GM11168 (cell line): ENCODE data around the gene BNIP5.

Source experiments
- in situ Hi-C: fragments of 300-500 bp; cut with MboI; formaldehyde crosslinking; loops from one replicate; pipeline ENCODE4 v1.12.0; 2022; ENCODE audit warnings: low sequenced_read_pairs; ENCODE audit not compliant: unreplicated experiment

The BNIP5 gene

DNA sequence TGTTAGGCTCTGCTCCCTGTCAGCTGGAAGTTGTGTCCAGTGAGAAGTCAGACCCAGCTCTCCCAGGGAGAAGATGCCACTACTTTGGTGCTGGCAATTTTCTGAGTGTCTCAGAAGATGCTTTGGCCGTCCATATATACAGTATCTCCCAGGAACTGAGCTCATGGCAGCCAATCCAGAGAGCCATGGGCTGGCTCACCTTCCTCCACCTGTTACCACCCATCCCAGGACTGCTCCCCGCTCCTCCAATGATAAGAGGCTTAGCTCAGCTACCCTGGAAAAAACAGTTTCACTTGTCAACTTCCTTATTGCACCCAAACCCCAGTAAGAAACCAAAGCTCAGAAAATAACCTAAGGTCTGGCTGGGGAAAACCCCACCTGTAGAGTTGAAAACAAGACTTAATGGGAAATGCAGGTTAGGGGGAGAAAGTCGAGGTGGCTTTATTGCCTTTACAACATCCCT lies at the start of gene BNIP5:
Gene BNIP5, minus strand, starts transcription at position 110 of the 463 bp plus-strand sequence. CDS start 6,198 bp downstream, outside the sequence.
- in situ Hi-C loops = no loop called here

DNA sequence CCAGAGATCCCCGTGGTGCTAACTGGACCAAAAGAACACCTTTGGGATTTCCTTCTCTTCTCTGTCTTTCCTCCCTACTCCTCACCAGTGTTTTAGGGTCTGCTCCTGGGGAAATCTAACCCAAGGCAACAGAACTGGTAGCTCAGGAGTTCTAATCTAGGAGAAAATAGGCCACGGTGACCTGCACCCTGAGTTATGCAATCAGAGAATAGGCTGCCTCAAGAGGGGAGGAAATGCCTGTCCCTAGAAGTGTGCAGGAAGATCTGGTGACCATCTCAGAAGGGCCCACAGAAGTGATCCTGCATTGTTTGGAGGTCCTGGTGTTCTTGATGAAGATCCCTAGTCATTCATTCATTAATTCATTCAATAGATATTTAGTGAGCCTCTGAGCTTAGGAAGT lies 47.4 kb upstream of the BNIP5 start:
- in situ Hi-C loops = loop anchor here (5.0 kb wide), 1 partner anchor 33 kb away; no protein-coding TSS in a partner anchor

- in situ Hi-C loops = loop anchor here (5.0 kb wide), 1 partner anchor 34 kb away; no protein-coding TSS in a partner anchor
Observed at GRCh38 chr6:36383606-36384005, 46.9 kb upstream of the BNIP5 start.

- in situ Hi-C loops = loop anchor here (5.0 kb wide), 1 partner anchor 34 kb away; no protein-coding TSS in a partner anchor
Observed at GRCh38 chr6:36382976-36383375, 46.3 kb upstream of the BNIP5 start.

DNA sequence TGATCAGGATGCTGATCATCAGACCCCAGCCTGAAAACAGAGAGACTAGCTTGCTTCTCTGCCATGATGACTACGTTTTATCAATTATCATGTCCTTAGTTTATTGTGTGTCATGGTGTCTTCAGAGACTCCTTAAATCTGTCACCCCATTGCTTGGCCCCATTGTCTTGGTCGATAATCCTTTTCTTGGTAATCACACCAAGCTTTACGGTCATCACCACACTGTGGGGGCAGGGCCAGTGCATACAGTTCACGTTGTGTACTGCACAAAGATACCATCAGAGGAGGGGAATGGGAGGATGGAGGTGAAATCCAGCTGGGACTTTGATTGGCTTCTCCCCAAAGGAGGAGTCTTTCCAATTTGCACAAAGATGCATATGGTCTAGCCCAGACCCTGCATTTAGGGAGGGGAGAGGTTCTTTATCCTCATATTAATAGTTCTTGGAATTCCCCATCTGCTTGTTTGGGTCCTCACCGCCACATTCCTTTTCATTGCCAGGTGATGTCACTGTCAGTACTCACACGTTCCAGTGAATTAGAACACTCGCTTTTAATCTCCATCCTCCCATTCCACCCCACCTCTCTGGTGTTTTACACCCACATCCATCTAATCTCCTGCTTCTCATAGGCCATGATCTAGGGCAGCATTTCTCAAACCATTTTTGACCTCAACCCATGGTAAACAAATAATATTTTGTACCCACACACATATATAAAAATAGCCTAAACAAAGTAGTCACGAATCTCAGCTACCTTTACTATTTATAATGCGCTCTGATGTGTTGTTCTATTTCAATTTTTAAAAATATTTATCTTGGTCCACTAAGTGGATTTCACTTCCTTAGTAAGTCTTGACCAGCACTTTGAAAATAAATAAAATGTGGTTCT lies 45.1 kb upstream of the BNIP5 start:
- in situ Hi-C loops = loop anchor here (5.0 kb wide), 1 partner anchor 36 kb away; no protein-coding TSS in a partner anchor

DNA sequence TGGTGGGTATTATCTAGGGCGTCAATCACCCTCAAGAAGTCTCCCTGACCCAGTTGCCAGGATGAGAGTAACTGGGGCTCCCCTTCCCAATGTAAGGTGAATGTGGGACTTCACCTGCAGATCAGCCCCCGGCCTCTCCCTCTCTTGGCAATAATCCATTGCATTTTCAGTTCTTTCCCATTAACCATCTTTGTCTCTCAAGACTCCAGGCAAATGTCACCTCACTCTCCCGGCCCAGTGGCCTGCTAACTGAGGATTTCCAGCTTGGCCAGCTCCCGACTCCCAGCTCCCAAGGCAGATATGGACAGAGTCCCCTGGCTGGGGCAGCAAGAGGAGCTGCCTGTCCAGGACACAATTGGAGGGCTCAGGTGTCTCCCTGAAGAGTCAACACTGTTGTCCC lies 43.5 kb upstream of the BNIP5 start:
- in situ Hi-C loops = loop anchor here (5.0 kb wide), 1 partner anchor 37 kb away; no protein-coding TSS in a partner anchor

GRCh38 chr6:36378936-36379335 lies 42.2 kb upstream of the BNIP5 start:
- in situ Hi-C loops = no loop called here

DNA sequence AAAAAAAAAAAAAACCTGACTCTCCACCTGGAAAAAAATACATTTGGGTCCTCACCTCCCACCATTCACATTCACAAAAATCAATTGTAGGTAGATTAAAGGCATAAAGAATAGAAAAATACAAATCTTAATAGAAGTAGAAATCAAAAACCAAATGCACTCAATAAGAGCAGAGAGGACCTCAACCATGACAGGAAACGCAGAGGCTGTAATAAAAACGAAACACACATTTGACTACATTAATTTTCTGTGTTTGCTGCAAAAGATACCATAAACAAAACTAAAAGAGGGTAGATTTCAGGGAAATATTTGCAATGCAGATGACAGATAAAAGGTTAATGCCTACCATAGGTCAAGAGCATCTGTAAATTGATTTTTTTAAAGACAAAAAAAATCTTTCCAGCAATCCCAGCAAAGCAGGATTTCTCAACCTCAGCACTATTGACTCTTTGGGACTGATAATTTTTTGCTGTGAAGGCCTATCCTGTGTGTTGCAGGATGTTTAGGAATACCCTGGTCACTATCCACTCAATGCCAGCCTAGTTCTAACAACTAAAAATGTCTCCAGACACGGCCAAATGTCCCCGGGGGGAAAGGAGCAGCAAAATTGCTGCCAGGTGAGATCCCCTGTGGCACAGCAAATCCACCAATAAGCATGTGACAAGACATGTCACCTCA lies 41.7 kb upstream of the BNIP5 start:
- in situ Hi-C loops = no loop called here

- in situ Hi-C loops = no loop called here
Observed at GRCh38 chr6:36377594-36377993, 40.9 kb upstream of the BNIP5 start.

GRCh38 chr6:36376742-36377141 lies 40.1 kb upstream of the BNIP5 start:
- in situ Hi-C loops = no loop called here

DNA sequence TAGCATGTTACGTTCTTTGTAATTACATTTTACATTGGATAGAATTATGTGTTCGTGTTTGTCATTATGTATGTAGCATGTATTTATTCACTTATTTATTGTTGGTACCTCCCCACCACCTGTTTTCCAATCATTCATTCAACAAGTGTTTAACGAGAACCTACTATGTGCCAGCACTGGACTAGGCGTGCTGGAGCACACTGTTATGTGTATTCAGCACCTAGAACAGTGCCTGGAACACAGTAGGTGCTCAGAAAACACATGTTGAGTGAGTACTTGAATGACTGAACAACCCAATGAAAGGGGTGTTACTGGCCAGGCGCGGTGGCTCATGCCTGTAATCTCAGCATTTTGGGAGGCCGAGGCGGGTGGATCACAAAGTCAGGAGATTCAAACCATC lies 39.5 kb upstream of the BNIP5 start:
- in situ Hi-C loops = no loop called here

DNA sequence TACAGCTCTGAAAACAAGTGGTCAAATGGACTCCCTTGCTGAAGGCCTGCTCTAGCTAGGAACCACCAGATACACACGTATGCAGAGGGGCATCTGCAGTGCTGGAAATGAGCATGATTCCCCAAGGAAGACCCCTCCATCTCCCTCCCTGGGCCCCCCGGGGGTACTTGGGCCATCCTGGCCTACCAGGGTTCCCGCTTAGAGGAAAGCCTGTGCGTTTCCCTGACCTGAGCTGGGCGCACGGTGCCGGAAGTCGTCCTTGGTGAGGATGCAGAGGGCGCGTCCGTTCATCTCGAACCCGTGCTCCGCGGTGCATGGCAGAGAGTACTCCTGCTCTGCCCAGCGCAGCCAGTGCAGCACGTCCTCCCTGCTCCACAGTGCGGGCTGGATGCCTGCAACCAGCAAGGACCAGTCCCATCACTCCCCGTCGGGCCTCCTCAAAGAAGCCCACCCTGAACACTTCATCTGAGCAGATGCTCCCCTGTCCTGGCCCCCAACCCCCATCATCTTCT lies 39.0 kb upstream of the BNIP5 start:
- in situ Hi-C loops = no loop called here

GRCh38 chr6:36374972-36375371 lies 38.3 kb upstream of the BNIP5 start:
- in situ Hi-C loops = no loop called here

GRCh38 chr6:36374194-36374593 lies 37.5 kb upstream of the BNIP5 start:
- in situ Hi-C loops = no loop called here

DNA sequence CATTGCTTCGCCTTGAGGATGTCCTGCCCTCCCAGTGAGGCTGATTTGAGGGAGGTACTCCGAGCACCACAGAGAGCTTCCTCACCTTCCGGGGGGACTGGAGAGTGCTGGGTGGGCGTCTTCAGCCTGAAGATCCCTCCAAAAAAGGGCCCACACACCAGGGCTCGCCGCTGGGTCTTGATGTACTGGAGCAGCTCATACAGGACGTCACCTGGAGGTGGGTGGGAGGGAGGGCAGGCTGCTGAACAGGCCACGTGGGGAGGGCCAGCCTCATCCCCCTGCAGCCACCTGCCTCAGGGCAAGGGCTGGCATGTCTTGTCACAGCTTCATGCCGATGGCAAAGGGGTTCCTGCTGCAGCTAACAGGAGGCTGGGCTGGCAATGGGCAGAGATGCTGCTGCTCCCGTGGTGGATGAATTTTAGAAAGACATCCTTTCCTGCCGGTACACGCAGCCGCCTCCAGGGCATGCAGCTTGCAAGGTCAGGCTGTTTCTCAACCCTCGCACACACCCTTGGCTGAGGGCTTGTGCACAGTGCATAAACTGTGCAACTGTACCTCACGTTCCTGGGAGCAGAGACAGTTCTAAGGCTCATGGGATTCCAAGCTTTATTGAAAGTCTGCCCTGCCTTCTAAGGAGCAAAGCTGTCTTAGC lies 36.8 kb upstream of the BNIP5 start:
- in situ Hi-C loops = no loop called here

DNA sequence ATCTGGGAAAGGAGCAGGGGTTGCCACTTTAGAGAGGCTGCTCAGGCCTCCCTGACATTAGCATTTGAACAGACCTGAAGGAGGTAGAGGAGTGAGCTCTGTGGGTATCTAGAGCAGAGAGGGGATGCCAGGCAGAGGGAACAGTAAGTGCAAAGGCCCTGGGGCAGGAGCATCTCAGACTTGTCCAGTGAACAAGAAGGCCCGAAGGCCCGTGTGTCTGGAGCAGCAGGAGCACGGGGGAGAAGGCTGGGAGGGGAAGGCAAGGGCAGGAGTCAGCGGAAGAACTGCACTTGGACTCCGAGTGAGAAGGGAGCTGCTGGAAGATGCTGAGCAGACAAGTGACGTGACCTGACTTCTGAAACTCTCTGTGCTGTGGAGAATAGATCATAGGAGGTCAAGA lies 35.4 kb upstream of the BNIP5 start:
- in situ Hi-C loops = no loop called here

DNA sequence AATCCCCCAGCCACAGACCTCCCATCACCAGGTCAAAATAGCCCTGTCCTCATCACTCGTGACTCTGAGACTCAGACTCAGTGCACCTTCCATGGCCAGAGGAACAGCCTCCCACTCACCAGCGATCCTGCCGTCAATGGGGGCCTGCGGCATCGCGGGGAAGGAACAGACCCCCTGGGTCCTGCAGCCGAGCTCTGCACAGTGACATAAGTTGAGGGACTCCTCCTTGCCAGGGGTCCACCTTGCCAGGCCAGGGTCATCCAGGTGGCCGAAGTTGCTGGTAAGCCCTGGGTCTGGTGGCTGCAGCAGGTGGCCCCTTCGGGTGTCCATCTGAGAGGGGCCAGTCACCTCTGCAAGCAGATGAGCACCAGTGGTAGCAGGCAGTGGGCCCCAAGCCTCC lies 34.5 kb upstream of the BNIP5 start:
- in situ Hi-C loops = no loop called here

DNA sequence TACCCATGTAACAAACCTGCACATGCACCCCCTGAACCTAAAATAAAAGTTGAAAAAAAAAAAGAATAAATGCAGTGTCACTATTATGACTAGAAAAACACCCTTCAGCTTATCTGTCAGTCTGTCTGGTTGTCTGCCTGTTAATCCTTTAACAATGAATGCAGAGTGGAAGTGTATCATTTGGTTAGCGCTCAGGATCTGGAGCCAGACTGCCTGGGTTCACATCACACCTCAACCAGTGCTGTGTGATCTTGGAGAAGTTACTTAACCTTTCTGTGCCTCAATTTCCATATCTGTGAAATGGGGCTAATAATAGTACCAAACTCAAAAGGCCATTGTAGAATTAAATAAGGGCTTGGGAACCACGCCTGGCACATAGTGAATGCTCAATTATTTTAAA lies 34.0 kb upstream of the BNIP5 start:
- in situ Hi-C loops = no loop called here

- in situ Hi-C loops = no loop called here
Observed at GRCh38 chr6:36368921-36369865, 32.5 kb upstream of the BNIP5 start.
